ENCODE data around the gene CBFA2T3.

Gene CBFA2T3

GRCh38 chr16:88865310-88865709 lies 111.7 kb downstream of the CBFA2T3 start:
- DNase-seq (ENCODE audit: low read depth in 3 of 3, low spot score in 1 of 3): no peak

GRCh38 chr16:88864521-88864920 lies 112.5 kb downstream of the CBFA2T3 start:
- DNase-seq (ENCODE audit: low read depth in 3 of 3, low spot score in 1 of 3): no peak

GRCh38 chr16:88864099-88864498 lies 112.9 kb downstream of the CBFA2T3 start:
- DNase-seq (ENCODE audit: low read depth in 3 of 3, low spot score in 1 of 3): no peak

- no peak for DNase-seq (ENCODE audit: low read depth in 3 of 3, low spot score in 1 of 3)
Measured at GRCh38 chr16:88863426-88863825, 113.6 kb downstream of the CBFA2T3 start.

GRCh38 chr16:88862968-88863367 lies 114.0 kb downstream of the CBFA2T3 start:
- DNase-seq (ENCODE audit: low read depth in 3 of 3, low spot score in 1 of 3): no peak

GRCh38 chr16:88861359-88861758 lies 115.6 kb downstream of the CBFA2T3 start:
- no peak for DNase-seq (ENCODE audit: low read depth in 3 of 3, low spot score in 1 of 3)

- DNase-seq (ENCODE audit: low read depth in 3 of 3, low spot score in 1 of 3): no peak
Measured at GRCh38 chr16:88859381-88860091, 117.5 kb downstream of the CBFA2T3 start.

- DNase-seq (ENCODE audit: low read depth in 3 of 3, low spot score in 1 of 3): peak; percentile 40 to 60 (median 53)
Measured at GRCh38 chr16:88857728-88858339, 119.2 kb downstream of the CBFA2T3 start.

GRCh38 chr16:88856828-88857727 lies 119.9 kb downstream of the CBFA2T3 start, which contains the start of the genes GALNS and TRAPPC2L:
Gene GALNS, minus strand, starts transcription at chr16:88856947. Its CDS starts 70 bp downstream, at chr16:88856877.
Gene TRAPPC2L, plus strand, starts transcription at chr16:88857127. Its CDS starts 24 bp downstream, at chr16:88857151.
- peak; percentile 97 to 99 (median 98) for DNase-seq (ENCODE audit: low read depth in 3 of 3, low spot score in 1 of 3)

- no peak for DNase-seq (ENCODE audit: low read depth in 3 of 3, low spot score in 1 of 3)
Measured at GRCh38 chr16:88856122-88856827, 120.7 kb downstream of the CBFA2T3 start.

GRCh38 chr16:88855736-88856121 lies 121.3 kb downstream of the CBFA2T3 start:
- DNase-seq (ENCODE audit: low read depth in 3 of 3, low spot score in 1 of 3): no peak

GRCh38 chr16:88855176-88855575 lies 121.8 kb downstream of the CBFA2T3 start:
- no peak for DNase-seq (ENCODE audit: low read depth in 3 of 3, low spot score in 1 of 3)

GRCh38 chr16:88854306-88855111 lies 122.5 kb downstream of the CBFA2T3 start:
- no peak for DNase-seq (ENCODE audit: low read depth in 3 of 3, low spot score in 1 of 3)

GRCh38 chr16:88853325-88853941 lies 123.6 kb downstream of the CBFA2T3 start:
- DNase-seq (ENCODE audit: low read depth in 3 of 3, low spot score in 1 of 3): no peak

GRCh38 chr16:88851616-88852015 lies 125.4 kb downstream of the CBFA2T3 start:
- no peak for DNase-seq (ENCODE audit: low read depth in 3 of 3, low spot score in 1 of 3)

- no peak for DNase-seq (ENCODE audit: low read depth in 3 of 3, low spot score in 1 of 3)
Measured at GRCh38 chr16:88850531-88851199, 126.3 kb downstream of the CBFA2T3 start.

- no peak for DNase-seq (ENCODE audit: low read depth in 3 of 3, low spot score in 1 of 3)
Measured at GRCh38 chr16:88848557-88848956, 128.4 kb downstream of the CBFA2T3 start.

- no peak for DNase-seq (ENCODE audit: low read depth in 3 of 3, low spot score in 1 of 3)
Measured at GRCh38 chr16:88847654-88848053, 129.4 kb downstream of the CBFA2T3 start.

- no peak for DNase-seq (ENCODE audit: low read depth in 3 of 3, low spot score in 1 of 3)
Measured at GRCh38 chr16:88846088-88846487, 130.9 kb downstream of the CBFA2T3 start.
